Nasal cavity respiratory epithelium epithelial cell of viscerocranial mucosa (primary cell): ENCODE results near the gene MAZ. TPM values are rescaled to one million over a fixed set of nuclear protein-coding genes. Genes with fewer than 3 reads are reported as not detected.

Source experiments
- total RNA-seq: library from RNA; depleted of rRNA; stranded (reverse); fragments of >200 nt; gene quantifications from 2 replicates; pipeline ENCODE4 v1.2.3, GENCODE V29; 2014

The MAZ gene
- 151 and 243 TPM in 2 replicates for total RNA-seq

DNA sequence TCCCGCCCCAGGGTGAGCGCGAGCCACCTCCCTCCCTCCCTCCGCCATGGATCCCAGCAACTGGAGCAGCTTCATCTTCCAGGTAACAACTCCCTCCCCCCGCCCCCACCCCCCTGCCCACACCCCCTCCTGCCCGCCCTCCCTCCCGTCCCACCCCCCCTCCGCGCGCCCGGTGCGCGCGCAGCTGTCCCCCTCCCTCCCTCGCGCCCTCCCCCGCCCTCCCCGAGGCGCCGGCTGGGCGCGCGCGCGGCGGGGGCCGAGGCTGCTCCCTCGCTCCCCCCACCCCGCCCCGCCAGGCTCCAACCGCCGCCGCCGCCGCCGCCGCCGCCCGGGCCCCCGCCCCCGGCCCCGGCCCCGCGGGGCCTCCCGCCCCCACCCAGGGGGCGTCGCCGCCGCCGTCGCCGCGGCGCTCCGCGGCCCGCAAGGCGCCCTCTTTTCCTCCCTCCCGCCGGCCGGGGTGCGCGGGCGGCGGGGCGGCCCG, at the start of gene MAZ:
Gene MAZ, plus strand, starts transcription at position 431 of the 481 bp plus-strand sequence. CDS start 173 bp downstream, outside the sequence.

DNA sequence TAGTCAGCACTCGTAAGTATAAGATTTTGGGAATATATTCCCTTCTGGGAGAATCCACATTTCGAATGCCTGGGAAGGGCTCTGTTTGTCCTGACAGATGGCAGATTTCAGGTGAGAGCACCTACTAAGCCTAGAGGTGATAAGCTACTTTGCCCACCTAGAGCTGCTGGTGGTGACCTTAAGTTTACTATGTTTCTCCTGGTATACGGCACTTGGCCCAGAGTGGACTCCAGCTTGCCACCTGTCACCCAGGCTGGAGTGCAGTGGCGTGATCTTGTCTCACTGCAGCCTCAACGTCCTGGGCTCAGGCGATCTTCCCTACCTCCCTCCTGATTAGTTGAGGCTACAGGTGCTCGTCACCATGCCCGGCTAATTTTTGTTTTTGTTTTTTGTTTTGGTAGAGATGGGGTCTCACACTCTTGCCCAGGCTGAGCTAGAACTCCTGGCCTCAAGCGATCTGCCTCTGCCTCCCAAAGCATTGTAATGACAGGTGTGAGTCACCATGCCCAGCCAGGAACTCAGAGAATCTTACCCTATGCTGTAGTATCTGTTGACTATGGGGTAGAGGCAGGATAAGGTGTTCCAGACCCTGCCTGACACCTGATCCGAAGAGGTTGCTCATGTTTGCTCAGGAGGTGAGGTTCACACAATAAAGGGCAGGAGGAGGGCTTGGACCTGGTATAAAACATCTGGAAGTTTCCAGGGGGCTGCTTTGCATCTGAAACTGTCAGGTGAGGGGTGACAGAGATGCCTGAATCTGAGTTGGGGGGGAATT, 28.6 kb upstream of the MAZ start, which contains the start of gene ZG16:
Gene ZG16, plus strand, starts transcription at position 681 of the 775 bp plus-strand sequence. CDS start 1,011 bp downstream, outside the sequence.

DNA sequence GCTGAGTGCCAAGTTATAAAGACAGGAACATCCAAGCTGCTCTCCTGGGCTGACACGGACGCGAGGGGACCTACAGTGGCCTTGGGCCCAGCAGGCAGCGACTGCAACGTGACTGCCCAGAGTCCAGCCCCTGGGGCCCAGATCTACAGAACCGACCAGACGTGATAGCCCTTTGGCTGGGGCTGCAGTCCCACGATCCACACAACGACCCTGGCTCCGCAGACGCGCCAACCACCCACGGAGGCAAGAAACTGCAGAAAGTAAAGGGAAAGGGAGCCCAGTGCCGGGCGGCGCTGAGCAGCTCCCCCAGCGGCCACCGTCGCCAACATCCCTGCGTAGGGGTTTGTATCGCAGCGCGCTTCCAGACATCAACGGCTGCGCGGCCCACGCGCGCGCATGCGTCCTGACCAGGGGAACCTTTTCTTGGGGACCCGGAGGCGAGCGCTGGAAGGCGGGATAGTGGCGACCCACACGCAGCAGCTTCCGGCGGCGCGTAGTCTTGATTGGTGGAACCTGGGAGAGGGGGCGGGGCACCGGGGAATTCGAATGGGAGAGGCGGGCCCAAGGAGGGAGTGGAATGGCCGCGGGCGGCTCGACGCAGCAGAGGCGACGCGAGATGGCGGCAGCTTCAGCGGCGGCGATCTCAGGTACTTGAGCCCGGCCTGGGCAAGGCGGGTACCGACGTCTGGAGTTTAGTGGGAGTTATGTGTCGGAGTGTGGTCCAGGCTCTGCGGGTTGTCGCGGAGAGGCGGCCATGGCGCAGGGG, 16.0 kb upstream of the MAZ start, which contains the start of gene KIF22:
Gene KIF22, plus strand, starts transcription at position 569 of the 766 bp plus-strand sequence. Its CDS starts 9 bp downstream, at position 578.

DNA sequence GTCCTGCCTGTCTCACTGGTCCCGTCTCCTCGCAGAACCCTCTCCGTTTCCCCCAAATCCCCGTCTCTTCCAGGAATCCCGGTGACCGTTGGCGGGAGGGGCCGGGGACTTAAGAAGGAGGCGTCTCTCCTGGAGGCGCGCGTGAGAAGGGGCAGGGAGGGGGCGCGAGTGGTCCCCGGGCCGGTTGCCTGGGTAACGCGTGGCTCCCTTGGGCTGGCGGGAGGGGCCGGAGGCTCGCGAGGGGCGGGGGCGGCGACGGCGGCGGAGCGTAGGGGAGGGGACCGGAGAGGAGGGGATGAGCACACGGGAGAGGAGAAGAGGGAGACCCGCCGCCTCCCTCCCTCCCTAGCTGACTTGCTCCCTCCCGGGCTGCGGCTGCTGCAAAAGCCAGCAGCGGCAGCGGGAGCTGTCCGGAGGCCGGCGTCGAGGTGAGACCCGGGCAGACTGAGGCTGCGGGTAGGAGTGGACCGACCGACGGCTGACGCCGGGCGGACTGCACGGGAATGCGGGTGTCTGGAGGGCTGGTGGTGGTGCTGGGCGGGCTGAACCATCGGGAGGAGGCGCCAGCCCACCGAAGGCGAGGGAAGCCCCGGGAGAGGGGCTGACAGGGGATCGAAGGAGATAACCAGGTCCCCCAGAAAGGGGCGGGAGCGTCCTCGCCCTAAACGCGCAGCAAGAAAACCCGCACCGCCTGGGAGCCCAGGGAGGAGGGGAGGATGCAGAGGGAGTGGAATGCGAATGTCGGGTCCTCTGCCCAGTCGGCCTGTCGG, 5.8 kb downstream of the MAZ start, which contains the start of gene PRRT2:
Gene PRRT2, plus strand, starts transcription at position 298 of the 770 bp plus-strand sequence. CDS start 862 bp downstream, outside the sequence.

DNA sequence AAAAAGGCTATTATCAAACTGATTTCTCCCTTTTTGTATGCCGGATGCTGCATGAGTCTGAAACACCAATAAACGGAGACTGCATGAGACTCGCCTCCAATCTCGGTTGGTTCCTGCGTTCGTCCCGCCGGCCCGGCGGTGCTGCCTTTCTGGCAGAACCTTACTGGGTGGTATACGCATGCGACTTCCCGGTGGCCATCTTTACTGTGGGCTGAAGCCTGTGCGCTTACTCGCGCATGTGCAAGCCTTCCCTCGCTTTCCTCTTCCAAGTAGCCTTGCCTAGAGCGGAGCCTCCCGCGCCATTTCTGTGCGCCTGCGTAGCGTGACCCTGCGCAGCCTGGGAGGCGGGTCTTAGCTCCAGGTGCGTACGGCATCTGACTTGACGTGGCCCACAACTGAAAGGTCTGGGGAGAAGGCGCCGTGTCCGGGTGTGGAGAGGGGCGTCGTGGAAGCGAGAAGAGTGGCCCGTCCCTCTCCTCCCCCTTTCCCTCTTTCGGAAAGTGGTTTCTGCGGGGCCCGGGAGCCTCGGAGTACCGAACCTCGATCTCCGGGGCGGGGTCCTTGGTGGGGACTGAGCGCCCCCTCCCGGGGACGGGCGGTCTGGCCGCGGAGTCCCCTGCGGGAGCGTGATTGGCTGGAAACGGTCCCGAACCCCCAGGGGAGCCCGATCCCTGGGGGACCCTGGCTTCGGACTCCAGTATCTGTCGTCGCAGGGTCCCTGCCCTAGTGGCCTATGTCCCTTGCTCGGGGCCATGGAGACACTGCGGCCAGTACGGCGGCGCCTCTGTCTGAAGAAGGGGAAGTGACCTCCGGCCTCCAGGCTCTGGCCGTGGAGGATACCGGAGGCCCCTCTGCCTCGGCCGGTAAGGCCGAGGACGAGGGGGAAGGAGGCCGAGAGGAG, 9.7 kb downstream of the MAZ start, which contains the start of gene PAGR1:
Gene PAGR1, plus strand, starts transcription at position 360 of the 901 bp plus-strand sequence. Its CDS starts 374 bp downstream, at position 734.

DNA sequence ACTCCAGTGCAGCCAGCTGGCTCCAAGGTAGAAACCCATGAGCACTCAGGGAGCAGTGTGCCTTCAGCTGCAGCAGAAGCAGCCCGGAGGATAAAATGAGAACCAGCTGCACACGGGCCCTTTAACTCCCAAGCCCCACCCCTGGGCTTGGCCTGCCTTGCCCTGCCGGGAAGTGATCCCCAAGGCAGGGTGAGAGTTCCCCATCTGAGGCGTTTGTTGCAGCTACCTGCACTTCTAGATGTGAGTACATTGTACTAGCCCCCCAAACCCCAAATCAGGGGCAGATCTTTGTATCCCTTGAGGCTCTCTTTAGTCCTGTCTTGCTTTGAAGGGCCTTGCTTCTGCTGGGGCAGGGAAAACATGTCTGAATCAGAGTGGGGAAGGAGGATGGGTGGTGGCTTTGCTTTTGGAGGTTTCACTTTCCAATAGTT, 14.0 kb downstream of the MAZ start, which contains the start of gene MVP:
Gene MVP, plus strand, starts transcription at position 192 of the 431 bp plus-strand sequence. CDS start 10,088 bp downstream, outside the sequence.

Other genes starting within 250 kb of the MAZ start
- gene SPN, start 143.3 kb upstream of the MAZ start, total RNA-seq, result not detected in 2 replicates
- gene QPRT, start 127.3 kb upstream of the MAZ start, total RNA-seq, result under 0.01 and 0.28 TPM in 2 replicates
- not detected in 2 replicates for gene C16orf54, start 60.5 kb upstream of the MAZ start, total RNA-seq
- not detected in 2 replicates for gene ZG16, start 28.3 kb upstream of the MAZ start, total RNA-seq
- 7.0 and 13.0 TPM in 2 replicates for gene KIF22, start 15.8 kb upstream of the MAZ start, total RNA-seq
- gene PRRT2, start 5.7 kb downstream of the MAZ start, total RNA-seq, result not detected in 2 replicates
- 13.9 and 21.5 TPM in 2 replicates for gene PAGR1, start 9.6 kb downstream of the MAZ start, total RNA-seq
- 74.2 and 246 TPM in 2 replicates for gene MVP, start 13.9 kb downstream of the MAZ start, total RNA-seq
- gene CDIPT, start 56.7 kb downstream of the MAZ start, total RNA-seq, result 45.5 and 62.7 TPM in 2 replicates
- 4.8 and 18.9 TPM in 2 replicates for gene SEZ6L2, start 93.0 kb downstream of the MAZ start, total RNA-seq
- gene ASPHD1, start 94.0 kb downstream of the MAZ start, total RNA-seq, result 1.6 and 4.4 TPM in 2 replicates
- gene KCTD13, start 119.7 kb downstream of the MAZ start, total RNA-seq, result 9.2 and 13.3 TPM in 2 replicates
- gene TMEM219, start 155.6 kb downstream of the MAZ start, total RNA-seq, result 49.9 and 50.0 TPM in 2 replicates
- gene TAOK2, start 167.3 kb downstream of the MAZ start, total RNA-seq, result 20.5 and 43.8 TPM in 2 replicates
- gene HIRIP3, start 189.1 kb downstream of the MAZ start, total RNA-seq, result 8.2 and 11.7 TPM in 2 replicates
- 14.4 and 19.4 TPM in 2 replicates for gene INO80E, start 189.7 kb downstream of the MAZ start, total RNA-seq
- gene DOC2A, start 204.5 kb downstream of the MAZ start, total RNA-seq, result 0.21 TPM in 1 of 2 replicates, not detected in the other
- gene C16orf92, start 216.7 kb downstream of the MAZ start, total RNA-seq, result not detected in 2 replicates
- not detected in 2 replicates for gene TLCD3B, start 224.7 kb downstream of the MAZ start, total RNA-seq